ENCODE data around the gene PSMG1. TPM values are rescaled to one million over a fixed set of nuclear protein-coding genes. Genes with fewer than 3 reads are reported as not detected.

PSMG1 gene
- total RNA-seq, 1 experiment from 2014 or later, result 78.8 TPM

GRCh38 chr21:39182016-39182415, 1.2 kb downstream of the PSMG1 start:
- H2BK15ac ChIP-seq (ENCODE audit: low read depth, low read length), result no peak overlapping the region
- no peak overlapping the region for H4K8ac ChIP-seq (replicated peaks; ENCODE audit: insufficient read length, low read depth, low read length)
- H2BK120ac ChIP-seq (ENCODE audit: low read depth, low read length, poor library complexity, severe bottlenecking), result no peak overlapping the region
- no peak overlapping the region for H3K18ac ChIP-seq (ENCODE audit: insufficient read length, low read depth, low read length)
- Mint-ChIP-seq H3K9me3 (no peaks in the 10 kb centered on the region), H3K27me3 (ENCODE audit: low read depth) (no peaks in the 10 kb centered on the region; the same call in 1 of the 2 replicates), H3K27ac (no peak overlapping the region), H3K4me3 (peak overlapping the region; percentile 94 to 96), H3K36me3 (ENCODE audit: insufficient read depth in 1 of 3, low read depth in 3 of 3) (peaks cover 21 to 29% (median 24%) of the 10 kb centered on the region in 3 experiments; a peak in 6 of 7 replicates), H3K4me1 (peaks cover 29 to 32% of the 10 kb centered on the region in 2 experiments)
- H3K27ac ChIP-seq (ENCODE audit: insufficient read length, low read depth, low read length), result no peak overlapping the region
- TF ChIP-seq CTCF (conservative IDR thresholded peaks at IDR 0.05), result no peak
- H2AK5ac ChIP-seq (ENCODE audit: insufficient read length, low read length), result no peak overlapping the region
- H3K9ac ChIP-seq (ENCODE audit: extremely low read depth, insufficient read length, low read length), result no peak overlapping the region
- no peaks in the 10 kb centered on the region for H3K27me3 ChIP-seq (ENCODE audit: insufficient read depth, low read length)
- H3K4me1 ChIP-seq (ENCODE audit: insufficient read depth, low read length), result 0 out of 2 replicates have a peak, but pooled peaks cover 3% of the 10 kb centered on the region
- peak overlapping the region; percentile 85 for H3K4me2 ChIP-seq (ENCODE audit: insufficient read depth, insufficient read length, low read length)
- H3K9me3 ChIP-seq (ENCODE audit: control insufficient read depth, low read depth, low read length), result no peaks in the 10 kb centered on the region
- H2BK12ac ChIP-seq (ENCODE audit: insufficient read length, low read depth, low read length), result no peak overlapping the region
- H4K20me1 ChIP-seq (ENCODE audit: control insufficient read depth, insufficient read depth, insufficient read length), result no peaks in the 10 kb centered on the region
- WGBS (ENCODE audit: extremely low coverage, insufficient read length, low lambda C conversion rate), result no CpG with 5 or more reads among the region's 8 CpGs
- H2BK20ac ChIP-seq (ENCODE audit: low read depth, low read length, poor library complexity, severe bottlenecking), result no peak overlapping the region
- H3K4ac ChIP-seq (ENCODE audit: low read depth, low read length), result no peak overlapping the region
- H4K5ac ChIP-seq (ENCODE audit: insufficient read length, low read depth, low read length), result no peak overlapping the region
- no peak overlapping the region for H3T11ph ChIP-seq (ENCODE audit: low read length)
- DNase-seq, result no peak
- H3K79me1 ChIP-seq (ENCODE audit: insufficient read depth, low read depth, low read length, poor library complexity, severe bottlenecking), result no peaks in the 10 kb centered on the region
- H3K23ac ChIP-seq (ENCODE audit: insufficient read length, low read depth, low read length), result no peak overlapping the region
- no peak overlapping the region for H3K14ac ChIP-seq (ENCODE audit: insufficient read depth, low read length)
- no peak overlapping the region for H3K56ac ChIP-seq (ENCODE audit: insufficient read length, low read depth, low read length)
- H3K23me2 ChIP-seq (ENCODE audit: insufficient read length, low read depth, low read length, poor library complexity, severe bottlenecking), result peaks cover 7% of the 10 kb centered on the region
- no peak overlapping the region for H2BK5ac ChIP-seq (ENCODE audit: insufficient read length, low read length)
- no peaks in the 10 kb centered on the region for H3K79me2 ChIP-seq (ENCODE audit: insufficient read depth, low read length)
- H4K91ac ChIP-seq (ENCODE audit: insufficient read length, low read depth, low read length), result no peak overlapping the region
- H2AFZ ChIP-seq (ENCODE audit: low read length), result no peak overlapping the region

All from H9 (cell line).